Skin of body (tissue), 2 donors: Measurements from ENCODE around the gene MEGF11. TPM values are rescaled to one million over a fixed set of nuclear protein-coding genes. Genes with fewer than 3 reads are reported as not detected.

Experiments used
- DNase-seq: peaks from one replicate; lab custom pipeline; 2025; lab: John Stamatoyannopoulos, UW
- total RNA-seq: library from RNA; depleted of rRNA; stranded (reverse); fragments of >200 nt; gene quantifications from one replicate; pipeline ENCODE4 v1.2.3, GENCODE V29; 2014

MEGF11 gene
- total RNA-seq, 1 donor from 2014 or later: 0.30 TPM

DNA sequence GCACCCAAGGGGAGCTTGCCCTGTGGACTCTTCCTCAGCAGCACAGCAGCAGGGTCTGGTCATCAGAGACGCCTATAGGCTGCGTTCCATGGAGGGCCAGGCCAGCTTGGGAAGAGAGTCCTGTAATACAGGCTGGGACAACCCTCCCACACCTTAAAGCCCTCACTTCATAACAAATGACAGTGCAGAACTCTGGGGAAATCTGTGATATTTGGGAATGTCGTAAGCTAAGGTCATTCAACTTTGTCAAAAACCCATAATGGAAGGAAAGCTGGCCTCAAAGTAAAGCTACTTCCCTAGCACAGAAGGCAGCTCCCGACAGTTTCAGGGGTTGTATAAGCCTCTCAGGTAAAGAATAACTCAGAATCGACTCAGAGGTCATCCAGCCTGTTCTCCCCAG lies 133.1 kb downstream of the MEGF11 start:
- no peak for DNase-seq

DNA sequence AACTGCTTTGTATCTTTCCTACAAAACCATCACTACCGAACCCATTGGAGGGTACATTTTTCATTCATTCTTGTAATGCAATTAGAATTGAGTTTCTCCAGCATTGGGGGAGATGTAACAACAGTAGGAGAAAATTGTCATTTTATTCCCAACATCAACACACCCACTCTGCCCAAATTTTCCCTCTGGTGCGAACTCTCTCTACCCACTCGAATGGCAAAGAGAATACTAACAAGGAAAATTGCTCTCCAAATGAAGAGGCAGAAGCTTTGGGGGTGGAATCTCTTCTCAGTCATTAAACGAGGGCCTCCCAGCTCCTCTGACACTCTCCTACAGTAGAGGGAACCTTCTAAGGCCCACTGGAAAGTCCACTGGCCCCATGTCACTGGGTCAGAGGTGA lies 135.7 kb downstream of the MEGF11 start:
- no peak for DNase-seq

DNA sequence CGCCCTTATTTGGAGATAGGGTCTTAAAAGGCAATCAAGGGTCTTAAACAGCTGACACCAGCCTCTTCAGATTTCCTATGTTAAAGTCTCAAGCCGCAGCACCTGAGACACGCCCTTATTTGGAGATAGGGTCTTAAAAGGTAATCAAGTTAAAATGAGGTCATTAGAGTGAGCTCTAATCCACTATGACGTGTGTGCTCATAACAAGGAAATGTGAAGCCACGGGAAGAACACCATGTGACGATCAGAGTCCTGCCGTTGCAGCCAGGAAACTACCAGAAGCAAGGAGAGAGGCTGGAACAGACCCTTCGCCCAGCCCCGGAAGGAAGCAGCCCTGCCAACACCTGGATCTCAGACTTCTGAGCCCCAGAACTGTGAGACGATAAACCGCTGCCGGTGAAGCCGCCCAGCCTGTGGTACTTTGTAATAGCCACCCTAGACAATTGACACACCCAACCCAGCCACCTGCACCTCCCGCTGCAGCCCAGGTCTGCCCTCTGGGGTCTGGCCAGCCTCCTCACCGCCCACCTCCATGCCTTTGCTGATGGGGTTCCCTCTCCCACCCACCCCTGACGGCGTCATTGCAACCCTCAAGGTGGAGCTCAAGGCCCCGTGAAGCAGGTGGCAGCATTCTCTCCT lies 137.9 kb downstream of the MEGF11 start:
- DNase-seq: no peak

DNA sequence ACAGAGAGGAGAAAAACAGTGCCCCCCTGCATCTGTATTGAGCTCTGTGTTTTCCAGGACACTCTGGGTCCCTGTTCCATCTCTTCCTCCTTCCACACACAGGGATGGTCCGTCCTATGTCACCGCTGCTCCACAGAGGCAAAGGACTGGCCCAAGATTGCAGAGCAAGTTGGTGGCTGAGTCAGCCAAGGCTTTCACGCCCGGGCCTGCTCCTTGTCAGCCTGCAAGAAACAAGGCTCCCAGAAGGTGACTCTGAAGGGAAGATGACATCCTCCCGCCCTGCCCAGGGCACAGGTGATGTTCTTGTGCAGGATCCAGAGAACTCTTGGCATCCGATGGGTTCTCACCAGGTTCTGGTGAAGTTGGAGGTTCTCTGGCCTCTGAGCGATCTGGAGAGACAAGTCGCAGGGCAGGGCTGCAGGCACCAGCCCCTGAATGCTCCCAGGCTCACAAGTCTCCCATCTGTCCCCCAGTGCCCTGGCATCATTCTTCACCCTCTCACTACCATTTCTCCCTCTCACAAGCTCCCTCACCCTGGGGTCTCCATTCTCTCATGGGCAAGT lies 138.6 kb downstream of the MEGF11 start:
- DNase-seq: no peak

DNA sequence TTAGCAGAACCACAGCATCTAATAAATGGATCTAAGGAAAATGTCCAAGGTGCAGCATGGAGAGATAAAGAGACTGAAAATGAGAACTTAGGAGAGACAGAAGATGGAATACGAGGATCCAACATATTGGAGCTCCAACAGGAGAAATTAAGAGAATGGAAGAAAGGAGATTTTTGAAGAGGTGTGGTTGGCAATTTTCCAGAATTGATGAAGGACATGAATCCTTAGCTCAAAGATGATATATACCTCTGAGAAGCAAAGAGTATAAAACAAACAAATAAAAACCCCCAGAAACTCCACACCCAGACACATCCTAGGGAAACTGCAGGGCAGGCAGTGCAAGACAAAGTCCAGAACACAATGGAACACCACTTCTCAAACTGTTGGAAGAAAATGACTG lies 141.2 kb downstream of the MEGF11 start:
- DNase-seq: no peak

DNA sequence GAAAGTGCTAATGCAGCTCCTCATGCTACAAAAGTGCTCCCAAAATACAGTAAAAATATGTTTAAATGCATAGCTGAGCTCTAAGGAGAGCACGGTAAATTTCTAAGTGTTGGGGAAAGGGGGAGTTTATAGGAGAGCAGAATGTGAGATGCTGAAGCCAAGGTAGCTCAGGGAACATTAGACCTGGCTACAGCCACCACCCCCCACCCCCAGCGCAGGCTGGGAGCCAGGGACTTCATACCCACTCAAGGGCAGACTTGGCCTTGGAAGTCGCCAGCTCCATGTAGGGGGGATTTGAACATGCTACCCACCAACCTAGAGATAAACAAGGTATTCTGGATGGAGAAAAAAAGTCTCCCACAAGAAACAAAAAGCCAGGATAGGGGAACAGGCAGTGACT lies 142.2 kb downstream of the MEGF11 start:
- no peak for DNase-seq

DNA sequence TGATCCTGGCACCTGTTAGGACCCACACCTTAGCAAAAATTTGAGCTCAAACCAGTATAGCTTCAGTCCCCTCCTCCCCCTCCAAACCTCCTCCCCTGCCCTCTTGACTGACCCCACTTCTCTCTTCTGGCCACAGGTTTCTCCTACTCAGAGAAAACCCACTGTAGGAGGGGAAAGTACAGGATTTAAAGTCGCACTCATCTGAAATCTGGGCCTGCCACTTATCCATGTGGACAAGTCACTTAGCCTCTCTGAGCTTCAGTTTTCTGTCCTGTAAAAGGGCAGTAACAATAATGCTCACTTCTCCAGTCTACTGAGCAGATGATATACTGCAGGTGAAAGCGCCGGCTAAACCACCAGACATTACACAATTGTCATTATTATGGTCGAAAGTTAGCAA lies 142.7 kb downstream of the MEGF11 start:
- no peak for DNase-seq

DNA sequence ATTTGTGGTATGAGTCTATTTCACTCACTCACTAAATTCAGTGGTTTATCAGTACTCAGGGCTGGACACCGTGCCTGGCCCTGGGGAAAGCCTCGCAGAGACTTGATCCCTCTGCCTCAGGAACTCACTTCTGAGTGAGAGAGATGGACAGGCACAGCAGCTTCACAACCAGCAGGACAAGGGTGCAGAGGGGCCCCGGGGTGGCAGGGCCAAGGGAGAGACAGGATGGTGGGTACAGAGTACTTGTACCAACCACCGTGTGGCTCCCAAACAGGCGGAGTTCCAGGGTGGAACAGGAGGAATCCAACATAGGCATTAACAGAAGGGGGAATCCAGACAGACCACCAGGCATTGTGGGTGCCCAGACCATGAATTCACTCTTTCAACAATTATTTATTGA lies 143.7 kb downstream of the MEGF11 start:
- DNase-seq: no peak

DNA sequence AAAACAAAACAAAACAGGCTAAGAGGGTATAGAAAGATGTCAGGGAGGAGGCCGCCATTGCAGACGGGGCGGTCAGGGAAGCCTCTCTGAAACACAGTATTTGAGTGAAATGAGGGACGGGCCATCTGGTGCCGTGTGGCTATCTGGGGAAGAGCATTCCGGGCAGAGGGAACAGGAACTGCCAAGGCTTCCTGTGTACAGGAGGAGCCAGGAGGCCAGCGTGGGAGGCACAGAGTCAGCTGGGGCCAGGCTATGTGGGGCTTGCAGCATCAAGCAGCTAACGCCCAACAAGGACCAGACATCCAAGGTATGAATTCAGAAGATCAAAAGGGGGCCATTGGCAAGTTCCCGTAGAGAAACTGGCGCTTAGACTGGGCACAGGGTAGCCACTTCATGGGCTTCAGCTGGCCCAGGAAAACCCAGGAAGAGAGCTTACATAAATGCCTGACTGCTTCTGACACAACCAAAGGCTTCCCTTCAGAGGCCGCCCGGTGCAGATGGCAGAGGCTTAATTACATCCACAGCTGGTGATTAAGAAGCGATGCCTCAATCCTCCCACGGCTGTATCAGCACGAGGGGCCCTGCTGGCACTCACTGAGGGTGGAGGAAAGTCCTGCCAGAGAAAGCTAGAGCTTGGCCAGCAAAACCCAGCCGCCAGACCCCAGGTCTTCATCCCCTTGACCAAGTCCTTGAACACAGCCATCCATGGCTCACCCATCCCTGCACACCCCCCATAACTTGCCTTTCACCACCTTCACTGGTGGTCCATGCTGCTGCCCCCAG lies 144.9 kb downstream of the MEGF11 start:
- DNase-seq: no peak

DNA sequence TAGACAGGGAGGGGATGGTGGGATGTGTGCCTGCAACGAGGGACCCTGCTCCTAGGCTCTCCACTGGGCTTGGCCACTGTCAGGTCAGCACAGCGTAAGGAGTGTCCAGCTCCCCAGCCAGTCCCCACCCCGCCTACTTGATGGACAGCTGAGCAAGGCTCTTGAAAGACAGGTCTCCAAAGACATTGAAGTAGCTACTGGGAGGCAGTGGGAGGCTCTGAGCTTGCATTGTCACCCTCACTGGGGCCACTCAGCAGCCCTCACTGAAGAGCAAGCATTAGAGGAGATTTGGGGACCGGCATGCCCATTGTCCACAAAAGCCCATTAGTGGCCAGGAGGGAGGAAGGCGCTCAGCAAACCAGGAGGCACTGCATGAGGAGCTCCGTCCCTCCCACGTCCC lies 146.5 kb downstream of the MEGF11 start:
- DNase-seq: no peak

DNA sequence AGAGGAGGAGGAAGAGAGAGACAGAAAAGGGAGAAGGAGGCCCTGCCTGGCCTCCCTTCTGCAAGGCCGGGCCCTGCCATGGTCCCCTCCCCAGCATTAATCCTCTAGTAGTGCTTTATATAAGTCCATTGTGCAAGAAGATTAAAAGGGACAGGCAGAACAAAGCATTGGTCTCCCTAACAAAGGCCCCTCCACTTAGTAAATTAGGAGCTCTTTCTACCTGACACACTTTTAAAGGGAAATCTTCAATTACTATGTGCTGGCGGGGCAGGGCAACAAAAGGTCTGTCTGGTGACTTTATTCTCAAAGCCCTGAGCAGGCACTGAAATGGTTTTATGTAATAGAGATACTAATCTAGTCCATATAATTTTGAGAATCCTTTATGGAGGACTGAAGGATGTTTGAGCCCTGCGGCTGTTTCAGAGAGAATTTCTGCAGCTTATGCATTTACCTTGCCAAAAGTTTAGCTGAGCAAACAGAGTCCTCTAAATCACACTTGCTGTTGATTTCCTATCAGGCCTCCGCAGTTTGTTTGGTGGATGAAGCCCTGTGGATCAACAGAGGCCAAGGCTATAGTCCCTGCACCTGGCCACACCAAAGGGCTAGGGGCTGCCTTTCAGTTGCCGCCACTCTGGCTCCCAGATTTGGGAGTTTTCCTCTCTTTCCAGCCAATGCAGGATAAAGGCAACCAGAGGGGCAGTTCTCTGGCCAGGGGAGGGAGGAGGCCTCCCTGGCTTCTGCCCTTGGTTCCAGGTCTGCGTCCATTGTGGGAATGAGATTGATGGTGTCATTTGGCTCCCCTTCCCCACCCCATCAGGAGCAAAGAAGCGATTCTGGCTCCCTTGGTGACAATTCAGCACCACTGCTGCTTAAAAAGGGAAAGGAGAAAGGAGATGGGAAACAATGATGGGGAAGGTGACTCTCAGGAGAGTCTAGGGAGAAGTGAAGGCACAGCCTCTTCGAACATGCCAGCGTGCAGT lies 148.0 kb downstream of the MEGF11 start:
- no peak for DNase-seq

DNA sequence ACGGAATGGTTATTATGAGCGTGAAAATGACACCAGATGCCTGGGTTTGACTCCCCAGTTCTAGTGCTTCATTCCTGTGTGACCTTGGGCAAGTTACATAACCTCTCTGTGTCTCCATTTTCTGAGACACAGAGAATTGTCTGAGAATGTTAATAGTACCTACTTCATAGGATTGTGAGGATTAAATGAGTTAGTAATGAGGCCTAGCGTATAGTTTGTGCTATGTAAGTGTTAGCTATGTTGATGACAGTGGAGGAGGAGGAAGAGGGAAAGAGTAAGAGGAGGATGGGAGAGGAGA lies 150.3 kb downstream of the MEGF11 start:
- DNase-seq: no peak

DNA sequence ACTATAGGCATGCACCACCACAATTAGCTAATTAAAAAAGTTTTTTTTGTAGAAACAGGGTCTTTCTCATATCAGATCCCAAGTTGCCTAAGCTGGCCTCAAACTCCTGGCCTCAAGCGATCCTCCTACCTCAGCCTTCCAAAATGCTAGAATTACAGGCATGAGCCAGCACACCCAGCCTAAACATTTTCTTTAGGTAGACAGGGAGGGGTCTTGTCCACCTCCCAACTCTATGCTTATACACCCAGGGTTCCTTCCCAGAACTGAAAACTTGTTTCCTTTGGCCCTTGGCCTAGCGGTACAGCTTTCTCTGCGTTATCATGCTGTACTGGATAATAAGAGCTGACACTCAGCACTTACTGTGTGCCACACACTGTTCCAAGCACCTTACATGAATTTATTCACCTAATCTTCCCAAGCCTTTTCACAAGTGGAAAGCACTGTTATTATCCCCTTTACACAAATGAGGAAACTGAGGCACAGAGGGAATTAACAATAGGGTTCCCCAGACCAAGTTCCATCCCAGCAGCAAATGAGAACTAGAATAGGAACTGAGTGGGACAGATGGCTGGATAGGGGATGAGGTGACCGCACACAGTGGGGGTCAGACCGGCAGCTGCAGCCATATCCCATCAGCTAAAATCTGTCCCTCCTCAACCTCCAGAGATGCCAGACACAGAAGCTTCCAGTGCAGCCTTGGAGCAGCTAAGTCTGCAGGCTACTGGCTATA lies 150.8 kb downstream of the MEGF11 start:
- no peak for DNase-seq

DNA sequence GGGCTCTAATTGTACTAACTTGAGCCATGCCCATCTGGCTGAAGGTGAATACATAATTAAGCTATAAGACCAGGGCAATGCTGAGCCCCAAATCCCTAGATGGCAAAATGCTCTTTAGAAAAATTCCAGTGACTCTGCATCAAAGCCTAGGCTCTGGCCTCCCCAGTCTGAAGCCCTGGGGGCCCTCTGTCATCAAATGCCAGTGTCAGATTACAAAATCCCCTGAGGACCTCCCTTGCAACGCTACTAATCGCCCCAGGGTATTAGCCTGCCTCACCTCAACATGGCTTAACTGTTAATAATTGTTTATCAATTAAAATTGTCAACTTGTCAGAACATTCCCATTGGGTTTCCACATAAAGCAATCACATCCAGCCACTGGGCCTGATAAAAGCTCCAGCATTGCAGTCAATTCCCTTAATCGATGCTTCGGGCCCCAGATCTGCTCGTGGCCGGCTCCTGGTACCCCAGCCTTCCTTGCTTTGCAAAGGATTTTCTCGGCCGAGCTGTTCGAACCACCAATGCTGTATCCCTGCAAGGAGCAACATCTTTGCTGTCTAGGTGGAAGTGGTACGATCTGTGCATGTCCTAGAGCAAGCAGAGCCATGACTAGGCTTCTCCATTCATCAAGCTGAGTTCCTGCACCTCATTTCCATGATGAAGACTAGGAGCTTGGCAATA lies 151.7 kb downstream of the MEGF11 start:
- DNase-seq: no peak

DNA sequence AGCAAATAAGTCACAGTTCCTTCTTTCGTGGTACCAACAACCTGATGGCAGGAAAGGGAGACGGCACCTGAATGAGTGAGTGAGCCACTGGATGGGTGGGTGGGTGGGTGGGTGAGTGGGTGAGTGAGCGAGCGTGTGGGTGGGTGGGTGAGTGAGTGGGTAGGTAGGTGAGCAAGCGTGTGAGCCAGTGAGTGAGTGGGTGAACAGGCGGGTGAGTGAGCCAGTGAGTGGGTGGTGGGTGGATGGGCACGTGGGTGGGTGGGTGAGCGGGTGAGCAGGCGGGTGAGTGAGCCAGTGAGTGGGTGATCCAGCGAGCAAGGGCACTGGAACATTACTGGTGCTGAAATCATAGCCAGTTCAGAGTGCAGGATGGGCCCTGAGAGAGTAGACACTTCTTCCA lies 152.8 kb downstream of the MEGF11 start:
- no peak for DNase-seq

DNA sequence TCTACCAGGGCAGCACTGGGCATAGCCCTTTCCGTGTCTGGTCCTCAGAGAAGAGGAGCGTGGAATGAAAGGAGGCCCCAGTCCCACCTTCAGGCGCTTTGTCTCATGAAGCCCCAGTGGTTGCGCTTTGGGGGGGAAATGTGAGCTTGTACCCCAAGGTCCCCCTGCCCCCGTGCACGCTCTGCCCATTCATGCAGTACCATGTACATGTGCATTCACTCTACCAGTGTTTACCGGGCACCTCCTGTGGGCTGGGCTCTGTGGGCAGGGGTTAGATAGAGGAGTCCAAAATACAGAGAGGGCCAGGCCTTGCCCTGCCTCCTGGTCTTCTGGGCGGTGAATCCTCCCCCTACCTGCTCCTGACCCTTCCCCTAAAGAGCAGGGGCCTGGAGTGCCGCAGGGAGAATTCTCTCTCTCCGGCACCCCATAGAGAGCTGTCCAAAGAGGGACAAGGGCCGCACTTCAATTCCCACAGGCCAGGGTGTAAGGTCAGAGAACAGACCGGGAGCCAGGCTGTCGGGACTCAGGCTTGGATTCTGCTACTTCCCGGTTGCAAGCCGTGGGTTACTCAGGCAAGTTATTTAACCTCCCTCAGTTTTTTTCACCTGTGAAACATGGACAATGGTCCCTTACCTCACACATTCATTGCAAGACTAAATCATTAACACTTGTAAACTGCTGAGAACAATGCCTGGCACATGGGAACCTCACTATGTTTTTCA lies 153.4 kb downstream of the MEGF11 start:
- DNase-seq: no peak

DNA sequence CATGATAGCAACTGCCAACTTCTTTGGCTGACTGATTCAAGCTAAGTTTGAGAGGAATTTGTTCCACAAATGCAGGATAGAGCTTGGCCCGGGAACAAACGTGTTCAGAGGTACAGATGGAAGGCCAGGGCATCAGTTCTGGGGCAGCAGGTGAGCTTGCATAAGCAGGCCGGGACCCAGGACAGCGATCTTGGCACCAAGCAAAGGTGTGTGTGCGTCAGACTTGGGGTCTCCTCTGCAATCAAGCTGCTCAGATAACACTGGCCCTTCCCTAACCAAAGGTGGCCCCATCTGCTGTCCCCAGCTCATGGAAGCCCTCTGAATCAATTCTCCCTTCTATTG lies 155.6 kb downstream of the MEGF11 start:
- DNase-seq: no peak

DNA sequence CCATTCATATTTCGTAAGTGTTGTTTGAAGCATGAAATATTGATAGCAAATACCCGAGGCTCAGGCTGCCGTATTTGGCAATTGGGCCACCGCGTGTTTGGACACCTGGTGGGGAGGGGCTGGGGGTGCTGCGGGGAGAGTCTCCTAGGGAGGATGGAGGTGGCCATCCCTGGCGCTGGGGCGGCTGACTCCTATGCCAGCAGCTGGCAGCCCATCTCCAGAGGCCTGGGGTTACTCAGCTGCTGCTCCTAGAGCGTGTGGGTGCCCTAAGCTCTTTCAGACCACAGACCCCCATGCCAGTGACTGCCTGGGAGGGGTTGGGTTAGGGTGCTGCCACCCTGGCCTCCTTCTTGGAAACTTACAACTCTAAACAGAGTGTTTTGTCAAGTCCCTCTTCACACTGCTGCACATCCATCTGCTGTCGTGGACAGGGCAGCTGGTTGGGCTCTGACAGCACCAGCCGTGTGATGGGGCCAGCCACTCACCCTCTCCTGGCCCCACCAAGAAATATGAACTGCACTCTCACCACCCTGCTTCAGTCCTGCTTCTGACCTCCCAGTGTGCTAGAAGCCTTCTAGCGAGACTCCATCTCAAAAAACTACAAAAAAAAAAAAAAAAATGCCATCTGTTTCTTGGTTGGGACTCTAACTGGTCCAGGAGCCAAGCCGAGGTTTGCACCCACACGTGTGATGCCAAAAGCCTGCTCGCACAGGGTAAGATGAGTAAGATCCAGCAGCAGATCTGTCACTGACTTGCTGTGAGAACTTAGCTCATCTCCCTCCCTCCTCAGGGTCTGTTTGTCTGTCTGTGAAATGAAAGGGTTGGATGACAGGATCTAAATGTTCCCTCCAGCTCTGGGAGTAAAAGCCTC lies 156.2 kb downstream of the MEGF11 start:
- no peak for DNase-seq

DNA sequence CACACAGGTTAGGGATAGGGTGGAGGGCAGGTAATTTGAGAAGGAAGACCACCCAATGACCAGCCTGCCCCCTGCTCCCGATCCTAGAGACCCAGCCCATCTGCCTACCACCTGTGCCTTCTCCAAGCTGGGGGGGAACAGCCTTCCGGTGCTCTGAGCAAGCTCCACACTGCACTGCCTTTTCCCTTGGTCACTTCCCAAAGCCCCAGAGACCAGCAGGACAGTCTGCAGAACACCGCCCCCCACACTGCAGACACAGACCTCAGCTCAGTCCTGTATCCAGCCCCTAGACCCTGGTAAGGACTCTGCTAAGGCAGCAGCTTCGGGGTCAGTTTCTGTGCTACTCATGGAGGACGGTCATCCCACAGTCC lies 156.9 kb downstream of the MEGF11 start:
- DNase-seq: no peak
